NCI-H2107 (cell line): Measurements from ENCODE around the gene ZNF691.
"Not testable (repeated sequence)": the region's sequence is repeated elsewhere in the genome, so short reads cannot be mapped to it uniquely, and the experiment has no call there.

Experiments used
- DNase-seq: peaks from one replicate; lab custom pipeline; 2025; lab: John Stamatoyannopoulos, UW

The ZNF691 gene, protein sequence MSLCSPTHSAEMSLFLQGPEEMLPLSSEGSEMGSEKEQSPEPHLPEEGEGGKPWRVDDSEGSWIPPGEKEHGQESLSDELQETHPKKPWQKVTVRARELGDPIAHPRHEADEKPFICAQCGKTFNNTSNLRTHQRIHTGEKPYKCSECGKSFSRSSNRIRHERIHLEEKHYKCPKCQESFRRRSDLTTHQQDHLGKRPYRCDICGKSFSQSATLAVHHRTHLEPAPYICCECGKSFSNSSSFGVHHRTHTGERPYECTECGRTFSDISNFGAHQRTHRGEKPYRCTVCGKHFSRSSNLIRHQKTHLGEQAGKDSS

DNA sequence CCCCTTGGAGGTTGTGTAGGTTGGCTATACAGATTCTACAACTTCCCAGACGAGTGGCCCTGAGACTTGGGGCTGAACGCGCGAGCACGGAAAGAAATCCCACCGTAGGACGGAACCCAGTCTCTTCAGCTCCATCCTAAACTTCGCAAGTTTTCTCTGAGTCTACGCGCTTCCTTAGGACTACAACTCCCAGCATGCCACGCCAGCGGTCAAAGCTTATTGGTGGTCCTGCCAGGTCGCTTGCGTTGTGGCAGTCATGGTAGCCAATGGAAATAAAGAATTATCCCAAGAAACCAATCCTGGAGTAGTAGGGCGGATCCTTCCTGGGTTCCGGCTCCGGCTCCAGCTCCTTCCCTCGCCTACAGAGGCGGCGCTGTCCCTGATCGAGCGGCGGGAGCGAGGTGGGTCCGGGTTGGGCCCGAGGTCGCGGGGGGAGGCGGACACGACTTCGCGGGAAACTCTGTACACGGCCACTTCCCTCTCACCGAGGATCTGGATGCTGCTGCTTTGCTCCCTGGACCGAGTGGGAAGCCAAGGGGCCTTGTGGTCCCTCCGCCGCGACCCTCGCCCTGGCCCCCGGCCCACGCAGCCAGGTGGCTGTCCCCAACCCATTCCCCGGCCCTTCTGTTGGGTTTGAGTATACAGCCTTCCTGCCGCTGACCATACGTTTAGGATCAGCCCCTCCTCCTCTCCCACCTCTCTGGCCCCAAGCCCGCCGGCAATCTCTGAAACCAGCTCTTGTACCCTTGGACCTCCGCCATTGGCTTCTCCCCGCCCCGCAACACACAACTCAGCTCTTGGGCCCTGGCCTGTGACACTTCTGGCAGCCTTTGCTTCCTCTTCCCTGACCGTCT, at the start of gene ZNF691:
Gene ZNF691, plus strand, starts transcription at position 357 of the 854 bp plus-strand sequence. CDS start 3,046 bp downstream, outside the sequence.
- peak; percentile 93 for DNase-seq

GRCh38 chr1:42797414-42797813, 49.0 kb upstream of the ZNF691 start:
- DNase-seq, result no peak

DNA sequence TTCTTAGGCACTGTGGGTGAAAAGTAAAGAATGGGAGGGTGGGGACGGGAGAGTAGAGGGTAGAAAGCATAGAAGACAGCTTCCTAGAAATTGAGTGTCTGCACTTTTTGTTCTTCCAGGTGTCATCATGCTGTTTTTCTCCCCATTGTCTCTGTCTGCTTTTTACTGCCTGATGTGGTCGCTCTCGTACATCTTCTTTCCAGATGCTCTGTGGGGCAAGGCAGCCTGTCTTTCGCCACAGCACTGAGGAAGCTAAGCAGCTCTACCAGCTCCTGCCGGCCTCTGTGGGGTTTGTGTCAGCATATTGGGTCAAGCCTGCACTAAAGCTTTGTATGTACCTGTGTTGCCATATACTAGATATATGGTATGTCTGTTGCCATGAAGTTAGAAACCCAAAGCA, 48.4 kb upstream of the ZNF691 start:
- no peak for DNase-seq

- DNase-seq, result no peak
Observed at GRCh38 chr1:42801832-42802473, 44.5 kb upstream of the ZNF691 start.

GRCh38 chr1:42806171-42806570, 40.2 kb upstream of the ZNF691 start:
- no peak for DNase-seq

- DNase-seq, result no peak
Observed at GRCh38 chr1:42806593-42806992, 39.8 kb upstream of the ZNF691 start.

- DNase-seq, result no peak
Observed at GRCh38 chr1:42807056-42807668, 39.3 kb upstream of the ZNF691 start.

DNA sequence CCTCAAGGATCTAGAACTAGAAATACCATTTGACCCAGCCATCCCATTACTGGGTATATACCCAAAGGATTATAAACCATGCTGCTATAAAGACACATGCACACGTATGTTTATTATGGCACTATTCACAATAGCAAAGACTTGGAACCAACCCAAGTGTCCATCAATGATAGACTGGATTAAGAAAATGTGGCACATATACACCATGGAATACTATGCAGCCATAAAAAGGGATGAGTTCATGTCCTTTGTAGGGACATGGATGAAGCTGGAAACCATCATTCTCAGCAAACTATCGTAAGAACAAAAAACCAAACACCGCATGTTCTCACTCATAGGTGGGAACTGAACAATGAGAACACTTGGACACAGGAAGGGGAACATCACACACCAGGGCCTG, 31.6 kb upstream of the ZNF691 start:
- not testable (repeated sequence) for DNase-seq

DNA sequence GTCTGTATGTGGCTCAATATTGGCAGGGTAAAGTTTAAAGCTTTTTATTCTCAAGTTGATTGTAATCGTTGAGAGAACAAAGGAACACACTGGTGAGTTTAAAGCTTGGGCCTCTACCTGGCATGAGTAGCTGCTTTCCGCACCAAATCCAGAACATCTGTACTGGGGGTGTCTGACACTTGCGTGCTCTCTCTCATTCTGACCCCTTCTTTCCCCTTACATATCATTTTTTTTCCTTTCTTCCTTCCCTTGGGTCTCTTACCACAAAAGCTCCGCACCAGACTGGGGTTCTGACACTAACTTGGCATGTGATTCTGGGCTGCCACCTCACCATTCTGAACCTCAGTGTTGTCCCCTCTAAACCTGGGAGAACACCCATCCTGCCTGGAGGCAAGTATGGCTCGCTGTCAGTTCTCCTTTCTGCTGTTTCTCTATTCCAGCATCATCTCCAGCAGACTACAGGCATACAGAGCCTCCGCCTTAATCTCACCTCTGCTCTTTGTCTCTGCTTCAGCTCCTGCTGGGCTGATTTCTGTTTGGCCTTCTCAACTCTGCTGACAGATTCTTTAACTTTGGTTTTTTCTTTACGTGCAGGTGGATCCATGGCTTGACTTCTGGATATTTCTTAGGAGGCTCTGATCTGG, 30.4 kb upstream of the ZNF691 start:
- no peak for DNase-seq

- DNase-seq, result peak; percentile 81
Observed at GRCh38 chr1:42816585-42817439, 29.6 kb upstream of the ZNF691 start, which contains the start of the genes ERMAP and SVBP. TSS of gene ERMAP (plus strand) at chr1:42817122. CDS start at chr1:42830449, 13,327 bp downstream. TSS of gene SVBP (minus strand) at chr1:42817397. CDS start at chr1:42816544, 853 bp downstream.

DNA sequence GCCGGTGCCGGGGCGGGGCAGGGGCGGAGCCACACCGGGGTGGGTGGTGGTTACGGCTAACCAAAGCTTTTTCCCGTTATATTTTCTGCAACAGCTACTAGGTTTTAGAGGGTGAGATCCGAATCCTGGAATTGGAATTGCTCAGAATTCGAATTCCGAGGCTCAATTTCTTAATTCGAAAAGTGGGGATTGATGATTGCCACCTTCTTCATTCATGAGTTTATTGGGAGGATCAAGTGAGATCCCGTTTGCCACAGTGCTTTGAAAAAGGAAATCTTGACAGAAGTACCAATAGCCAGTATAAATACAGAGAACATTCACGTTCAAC, 29.0 kb upstream of the ZNF691 start:
- no peak for DNase-seq

DNA sequence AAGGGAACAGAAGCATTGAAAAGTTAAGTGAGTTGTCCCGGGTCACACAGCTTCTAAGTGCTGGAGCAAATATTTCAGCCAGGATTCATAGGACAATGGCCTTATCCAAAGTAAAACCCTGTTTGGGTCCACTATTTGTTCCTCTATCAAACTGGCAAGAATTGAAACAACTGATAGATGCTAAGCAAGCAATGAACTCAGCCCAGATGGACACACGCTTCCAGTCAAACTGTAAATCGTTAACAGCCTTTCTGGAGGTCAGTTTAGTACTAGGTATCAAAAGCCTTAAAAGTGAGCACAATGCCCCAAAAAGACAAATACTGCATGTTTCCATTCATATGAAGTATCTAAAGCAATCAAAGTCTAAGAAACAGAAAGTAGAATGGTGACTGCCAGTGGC, 28.4 kb upstream of the ZNF691 start:
- DNase-seq, result no peak

GRCh38 chr1:42820813-42821212, 25.6 kb upstream of the ZNF691 start:
- no peak for DNase-seq

DNA sequence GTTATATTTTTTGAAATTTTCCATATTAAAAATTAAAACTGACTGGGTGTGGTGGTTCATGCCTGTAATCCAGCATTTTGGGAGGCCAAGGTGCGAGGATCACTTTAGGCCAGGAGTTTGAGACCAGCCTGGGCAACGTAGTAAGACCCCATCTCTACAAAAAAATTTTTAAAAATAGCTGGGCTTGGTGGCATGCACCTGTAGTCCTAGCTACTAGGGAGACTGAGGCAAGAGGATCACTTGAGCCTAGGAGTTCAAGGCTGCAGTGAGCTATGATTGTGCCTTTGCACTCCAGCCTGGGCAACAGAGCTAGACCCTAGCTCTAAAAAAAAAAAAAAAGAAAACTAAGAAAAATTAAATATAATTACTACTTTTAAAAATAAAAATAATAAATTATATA, 24.7 kb upstream of the ZNF691 start:
- DNase-seq, result no peak

DNA sequence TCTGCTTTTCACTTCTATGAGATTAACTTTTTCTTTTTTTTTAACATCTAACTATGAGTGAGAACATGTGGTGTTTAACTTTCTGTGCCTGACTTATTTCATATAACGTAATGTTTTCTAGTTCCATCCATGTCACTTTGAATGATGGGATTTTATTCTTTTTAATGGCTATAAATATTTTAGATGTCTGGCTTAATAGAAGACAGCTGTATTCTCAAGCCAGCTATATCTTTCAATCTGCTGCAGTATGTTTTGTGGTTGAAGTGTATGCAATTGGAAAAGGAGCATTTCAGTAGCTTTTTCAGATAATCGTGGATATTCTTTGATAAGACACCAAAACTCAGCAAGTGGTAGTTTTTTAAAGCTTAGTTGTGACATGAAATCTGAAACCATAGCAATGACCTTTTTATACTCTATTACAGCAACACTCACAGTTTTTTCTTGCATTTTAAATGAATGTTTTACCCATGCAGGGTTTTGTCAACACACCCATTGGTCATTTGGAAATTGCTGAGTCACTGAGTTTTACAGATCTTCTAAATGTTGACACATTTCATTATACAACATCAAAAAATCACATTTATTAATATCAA, 23.5 kb upstream of the ZNF691 start:
- DNase-seq, result no peak

DNA sequence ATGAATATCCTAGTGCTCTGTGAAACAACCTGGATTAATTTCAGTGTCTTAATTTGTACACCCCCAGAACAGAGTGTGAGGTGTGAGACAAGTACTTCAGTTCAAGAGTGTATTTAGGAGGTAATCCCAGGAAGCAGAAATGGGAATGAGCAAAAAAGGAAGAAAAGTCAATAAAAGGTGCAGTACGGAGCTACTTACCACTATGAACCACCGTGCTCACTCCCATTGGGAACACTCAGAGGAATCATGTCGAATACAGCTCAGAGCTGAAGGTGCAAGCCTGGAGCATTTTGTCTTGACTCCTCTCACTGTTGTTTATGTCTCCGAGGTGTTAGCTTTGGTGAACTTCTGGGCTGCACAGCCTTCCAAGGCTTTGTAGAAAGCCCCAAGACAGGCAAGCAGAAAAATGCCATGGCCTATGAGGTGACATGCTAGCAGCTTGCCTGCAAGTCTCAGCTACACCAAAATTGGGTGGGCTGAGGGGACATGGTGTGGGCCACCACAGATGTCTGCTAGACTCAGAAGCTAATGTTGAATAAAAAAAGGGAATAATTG, 21.9 kb upstream of the ZNF691 start:
- DNase-seq, result no peak

DNA sequence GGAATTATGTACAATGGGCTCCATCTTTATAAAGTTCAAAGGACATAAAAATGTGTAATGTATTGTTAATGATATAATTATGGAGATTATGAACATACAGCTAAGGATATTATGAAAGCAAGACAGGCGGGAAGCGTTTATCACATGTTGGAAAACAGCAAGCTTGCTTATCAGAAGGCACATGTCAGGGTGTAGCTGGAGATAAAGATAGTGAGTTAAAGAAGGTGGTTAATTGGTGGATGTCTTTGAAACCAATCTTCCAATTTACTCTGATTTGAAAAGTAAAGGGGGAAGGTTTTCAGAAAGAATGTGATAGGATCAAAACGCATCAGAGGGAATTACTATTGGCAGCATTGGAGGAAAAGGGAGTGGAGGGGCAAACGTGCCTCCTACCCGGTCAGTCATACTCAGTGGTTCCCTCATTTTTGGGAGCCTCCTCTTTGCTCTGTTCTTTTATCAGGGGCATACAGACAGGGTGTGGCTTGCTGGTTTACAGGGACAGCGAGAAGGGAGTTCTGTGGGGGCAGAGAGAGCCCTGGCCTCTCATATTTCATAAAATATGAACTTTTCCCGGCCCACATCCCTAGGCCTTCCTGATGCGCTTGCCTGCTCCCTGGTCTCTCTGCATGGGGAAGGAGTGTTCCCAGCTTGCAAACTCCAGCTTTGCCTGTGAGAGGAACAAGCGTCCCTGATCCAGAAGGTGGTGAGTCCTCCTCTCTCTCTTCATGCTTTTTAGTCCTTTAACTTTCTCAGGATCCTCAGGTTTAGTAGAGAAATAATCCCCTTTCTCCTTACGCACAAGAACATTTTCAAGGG, 21.2 kb upstream of the ZNF691 start:
- DNase-seq, result no peak

GRCh38 chr1:42830631-42831030, 15.8 kb upstream of the ZNF691 start:
- no peak for DNase-seq

- no peak for DNase-seq
Observed at GRCh38 chr1:42831273-42831672, 15.1 kb upstream of the ZNF691 start.
